ENCODE data around the gene IL12B.
"Not testable (repeated sequence)": the region's sequence is repeated elsewhere in the genome, so short reads cannot be mapped to it uniquely, and the experiment has no call there.

DNA sequence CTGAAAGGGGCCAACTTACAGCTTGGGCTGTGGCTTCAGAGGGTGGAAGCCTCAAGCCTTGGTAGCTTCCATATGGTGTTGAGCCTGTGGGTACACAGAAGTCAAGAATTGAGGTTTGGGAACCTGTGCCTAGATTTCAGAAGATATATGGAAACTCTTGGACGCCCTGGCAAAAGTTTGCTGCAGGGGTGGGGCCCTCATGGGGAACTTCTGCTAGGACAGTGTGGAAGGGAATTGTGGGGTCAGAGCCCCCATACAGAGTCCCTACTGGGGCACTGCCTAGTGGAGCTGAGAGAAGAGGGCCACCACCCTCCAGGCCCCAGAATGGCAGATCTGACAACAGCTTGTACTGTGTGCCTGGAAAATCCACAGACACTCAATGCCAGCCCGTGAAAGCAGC is 63.5 kb downstream of the IL12B start:
- TF ChIP-seq, protein P1, sequence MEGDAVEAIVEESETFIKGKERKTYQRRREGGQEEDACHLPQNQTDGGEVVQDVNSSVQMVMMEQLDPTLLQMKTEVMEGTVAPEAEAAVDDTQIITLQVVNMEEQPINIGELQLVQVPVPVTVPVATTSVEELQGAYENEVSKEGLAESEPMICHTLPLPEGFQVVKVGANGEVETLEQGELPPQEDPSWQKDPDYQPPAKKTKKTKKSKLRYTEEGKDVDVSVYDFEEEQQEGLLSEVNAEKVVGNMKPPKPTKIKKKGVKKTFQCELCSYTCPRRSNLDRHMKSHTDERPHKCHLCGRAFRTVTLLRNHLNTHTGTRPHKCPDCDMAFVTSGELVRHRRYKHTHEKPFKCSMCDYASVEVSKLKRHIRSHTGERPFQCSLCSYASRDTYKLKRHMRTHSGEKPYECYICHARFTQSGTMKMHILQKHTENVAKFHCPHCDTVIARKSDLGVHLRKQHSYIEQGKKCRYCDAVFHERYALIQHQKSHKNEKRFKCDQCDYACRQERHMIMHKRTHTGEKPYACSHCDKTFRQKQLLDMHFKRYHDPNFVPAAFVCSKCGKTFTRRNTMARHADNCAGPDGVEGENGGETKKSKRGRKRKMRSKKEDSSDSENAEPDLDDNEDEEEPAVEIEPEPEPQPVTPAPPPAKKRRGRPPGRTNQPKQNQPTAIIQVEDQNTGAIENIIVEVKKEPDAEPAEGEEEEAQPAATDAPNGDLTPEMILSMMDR (conservative IDR thresholded peaks at IDR 0.05; ENCODE audit: low read depth, low read length), result not testable (repeated sequence)
- not testable (repeated sequence) for TF ChIP-seq EZH2 (IDR thresholded peaks at IDR 0.05; ENCODE audit: borderline replicate concordance, low read depth, low read length, poor library complexity, severe bottlenecking)

Data from A673 (cell line).